HG03439 (cell line): ENCODE results near the gene IFITM5.
"Not testable (repeated sequence)": the region's sequence is repeated elsewhere in the genome, so short reads cannot be mapped to it uniquely, and the experiment has no call there.

Experiments used
- ATAC-seq: cut with Tn5 transposase; IDR thresholded peaks from one replicate; pipeline ENCODE4 v1.9.1; 2021; ENCODE audit warnings: mild to moderate bottlenecking, moderate library complexity; ENCODE audit not compliant: unreplicated experiment

IFITM5 gene

DNA sequence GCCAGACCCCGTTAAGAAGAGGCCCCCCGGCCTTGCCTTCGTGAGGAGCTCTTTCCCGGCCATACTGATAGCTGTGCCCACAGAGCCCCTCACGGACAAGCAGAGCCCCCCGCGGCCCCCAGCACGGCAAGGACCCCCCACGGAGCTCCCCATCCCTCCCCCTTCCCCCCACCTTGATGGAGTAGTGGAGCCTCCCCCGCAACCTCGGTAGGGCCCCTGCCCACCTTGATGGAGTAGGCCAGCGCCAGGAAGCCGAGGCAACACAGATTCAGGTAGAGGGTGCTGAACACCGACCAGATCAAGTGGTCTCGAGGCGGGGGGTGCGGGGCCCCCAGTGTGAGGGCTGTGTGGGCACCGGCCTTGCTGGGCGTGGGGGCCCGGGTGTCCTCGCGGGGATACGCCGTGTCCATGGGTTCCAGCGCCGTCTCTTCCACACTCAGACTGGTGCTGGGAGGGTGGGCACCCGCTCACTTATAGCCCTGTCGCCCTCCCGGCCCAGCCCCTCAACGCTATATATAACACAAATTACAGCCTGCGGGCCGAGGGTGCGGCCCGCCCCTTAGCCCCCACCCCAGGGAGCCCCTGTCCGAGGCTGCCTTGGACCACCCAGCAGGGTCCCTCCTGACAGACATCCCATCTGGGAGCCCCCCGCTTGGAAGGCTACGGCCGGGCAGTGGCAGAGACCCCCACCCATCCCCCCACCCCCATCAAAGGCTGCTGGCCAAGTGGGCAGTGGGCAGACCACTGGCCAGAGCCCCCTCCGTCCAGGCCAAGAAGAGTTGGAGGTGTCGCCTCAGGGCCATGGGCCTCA lies at the start of gene IFITM5:
Gene IFITM5 (minus strand): TSS at position 446 of the 811 bp plus-strand sequence. CDS start 36 bp downstream, at position 410.
- ATAC-seq, result no peak

DNA sequence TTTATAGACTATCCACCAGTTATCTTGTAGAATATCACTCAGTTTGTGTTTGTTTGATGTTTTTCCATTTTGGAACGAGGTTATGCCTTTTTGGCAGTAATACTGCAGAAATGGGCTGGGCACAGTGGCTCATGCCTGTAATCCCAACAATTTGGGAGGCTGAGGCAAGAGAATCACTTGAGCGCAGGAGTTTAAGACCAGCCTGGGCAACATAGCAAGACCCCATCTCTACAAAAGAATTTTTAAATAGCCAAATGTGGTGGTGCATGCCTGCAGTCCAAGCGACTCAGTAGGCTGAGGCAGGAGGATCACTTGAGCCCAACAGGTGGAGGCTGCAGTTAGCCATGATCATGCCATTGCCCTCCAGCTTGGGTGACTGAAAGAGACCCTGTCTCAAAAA lies 47.2 kb upstream of the IFITM5 start:
- no peak for ATAC-seq

DNA sequence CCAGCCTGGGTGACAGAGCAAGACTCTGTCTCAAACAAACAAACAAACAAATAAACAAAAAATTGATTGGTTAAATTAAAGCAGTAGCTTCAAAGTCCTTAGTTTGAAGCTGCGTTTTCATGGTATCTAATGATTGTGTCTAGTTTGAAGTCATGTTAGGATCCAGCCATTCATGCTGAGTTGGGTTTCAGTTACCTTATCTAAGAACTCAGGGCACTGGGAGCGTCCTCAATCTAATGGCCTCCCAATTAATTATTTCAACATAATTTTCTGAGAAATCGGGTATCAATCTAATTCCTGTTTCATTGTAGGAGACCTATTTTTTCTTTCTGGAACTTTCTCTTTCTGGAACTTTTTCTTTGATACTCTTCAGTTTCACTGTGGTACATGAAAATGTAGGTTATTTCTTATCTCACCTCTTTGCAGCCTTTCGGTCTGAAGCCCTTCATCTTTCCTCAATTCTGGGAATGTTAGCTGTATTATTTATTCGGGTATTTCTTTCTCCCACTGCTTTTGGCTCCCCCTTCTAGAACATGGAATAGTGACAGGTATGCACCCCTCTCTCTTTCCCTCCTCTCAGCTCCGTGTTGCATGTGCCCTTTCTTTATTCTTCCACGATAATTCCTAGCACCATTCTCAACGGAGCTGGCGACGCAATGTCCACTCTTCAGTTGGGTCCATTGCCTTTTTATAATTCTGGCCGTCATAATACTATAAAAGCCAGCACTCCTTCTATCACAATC lies 45.7 kb upstream of the IFITM5 start:
- ATAC-seq, result no peak

DNA sequence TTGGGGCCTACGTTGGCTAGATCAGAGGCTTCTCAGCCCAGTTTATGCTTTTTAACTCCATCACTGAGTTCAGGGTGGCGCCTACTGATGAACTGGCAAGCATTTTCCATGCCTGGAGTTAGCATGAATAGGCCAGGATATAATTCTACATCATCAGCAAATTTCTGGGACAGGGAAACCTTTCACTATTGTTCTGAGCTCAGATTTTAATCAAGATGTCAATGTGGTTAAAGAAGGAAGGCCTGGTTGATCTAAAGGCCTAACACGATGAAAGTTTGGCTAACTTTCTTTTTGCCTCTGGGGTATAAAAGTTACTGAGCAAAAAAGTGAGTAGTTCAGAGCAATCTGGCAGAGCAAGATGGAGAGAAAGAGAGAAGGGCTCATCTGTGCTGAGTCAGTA lies 43.0 kb upstream of the IFITM5 start:
- no peak for ATAC-seq

DNA sequence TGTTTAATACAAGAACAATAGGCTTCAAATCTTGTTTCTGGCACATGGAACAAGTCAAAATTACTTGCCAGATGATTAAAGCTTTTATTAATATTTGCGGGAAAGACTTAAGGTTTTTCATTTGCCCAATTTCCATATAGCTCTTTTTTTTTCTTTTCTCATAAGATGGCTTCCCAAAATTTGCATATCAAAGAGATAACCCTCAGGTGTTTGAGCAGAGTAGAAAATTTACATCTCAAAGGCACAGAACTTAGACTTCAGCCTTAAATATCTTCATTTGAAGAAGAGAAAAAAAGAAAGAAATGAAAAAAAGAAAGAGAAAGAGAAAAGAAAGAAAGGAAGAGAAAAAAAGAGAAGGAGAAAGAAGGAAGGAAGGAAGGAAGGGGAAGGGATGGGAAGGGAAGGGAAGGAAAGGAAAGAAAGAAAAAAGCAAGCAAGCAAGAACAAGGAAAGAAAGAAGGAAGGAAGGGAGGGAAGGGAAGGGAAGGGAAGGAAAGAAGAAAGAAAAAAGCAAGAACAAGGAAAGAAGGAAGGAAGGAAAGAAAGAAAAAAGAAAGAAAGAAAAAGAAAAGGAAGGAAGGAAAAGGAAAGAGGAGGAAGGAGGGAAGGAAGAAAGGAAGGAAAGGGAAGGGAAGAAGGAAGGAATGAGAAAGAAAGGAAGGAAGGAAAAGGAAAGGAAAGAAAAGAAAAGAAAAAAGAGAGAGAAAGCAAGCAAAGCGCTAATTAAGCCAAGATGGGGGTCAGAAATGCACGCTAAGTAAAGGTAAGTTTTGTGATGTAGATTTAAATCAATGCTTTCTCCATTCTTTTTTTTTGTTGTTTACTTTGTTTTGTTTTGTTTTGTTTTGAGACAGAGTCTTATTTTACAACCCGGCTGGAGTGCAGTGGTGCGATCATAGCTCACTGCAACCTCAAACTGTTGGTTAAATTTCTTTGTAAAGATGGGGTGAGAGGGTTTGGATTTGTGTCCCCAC lies 41.5 kb upstream of the IFITM5 start:
- ATAC-seq, result no peak

DNA sequence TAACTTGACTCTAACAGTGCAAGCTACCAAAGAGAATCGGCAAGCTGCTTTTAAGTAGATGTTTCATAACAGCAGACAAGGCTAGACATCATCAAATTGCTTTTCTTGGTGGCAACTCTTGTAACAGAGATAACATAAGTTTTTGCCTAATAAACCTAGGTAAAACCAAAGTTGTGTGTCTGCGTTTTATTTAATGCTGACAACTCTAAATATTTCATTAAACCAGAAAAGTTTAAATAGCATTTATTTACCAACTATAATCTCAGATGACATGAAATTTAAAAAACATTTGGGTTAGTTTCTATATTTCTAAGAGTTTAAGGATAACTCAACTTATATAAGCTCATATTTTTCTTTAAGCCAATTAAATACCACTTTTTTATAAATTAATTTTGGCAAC lies 40.6 kb upstream of the IFITM5 start:
- no peak for ATAC-seq

DNA sequence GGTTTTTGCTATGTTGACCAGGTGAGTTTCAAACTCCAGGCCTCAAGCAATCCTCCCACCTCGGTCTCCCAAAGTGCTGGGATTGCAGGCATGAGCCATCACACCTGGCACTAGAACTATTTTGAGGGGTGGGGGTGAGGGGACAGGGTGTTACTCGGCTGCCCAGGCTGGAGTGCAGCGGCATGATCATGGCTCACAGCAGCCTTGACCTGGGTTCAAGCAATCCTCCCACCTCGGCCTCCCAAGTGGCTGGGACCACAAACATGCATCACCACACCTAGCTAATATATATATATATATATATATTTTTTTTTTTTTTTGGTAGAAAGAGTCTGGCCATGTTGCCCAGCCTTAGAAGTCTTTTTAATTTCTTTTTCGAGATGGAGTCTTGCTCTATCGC lies 38.4 kb upstream of the IFITM5 start:
- ATAC-seq, result no peak

DNA sequence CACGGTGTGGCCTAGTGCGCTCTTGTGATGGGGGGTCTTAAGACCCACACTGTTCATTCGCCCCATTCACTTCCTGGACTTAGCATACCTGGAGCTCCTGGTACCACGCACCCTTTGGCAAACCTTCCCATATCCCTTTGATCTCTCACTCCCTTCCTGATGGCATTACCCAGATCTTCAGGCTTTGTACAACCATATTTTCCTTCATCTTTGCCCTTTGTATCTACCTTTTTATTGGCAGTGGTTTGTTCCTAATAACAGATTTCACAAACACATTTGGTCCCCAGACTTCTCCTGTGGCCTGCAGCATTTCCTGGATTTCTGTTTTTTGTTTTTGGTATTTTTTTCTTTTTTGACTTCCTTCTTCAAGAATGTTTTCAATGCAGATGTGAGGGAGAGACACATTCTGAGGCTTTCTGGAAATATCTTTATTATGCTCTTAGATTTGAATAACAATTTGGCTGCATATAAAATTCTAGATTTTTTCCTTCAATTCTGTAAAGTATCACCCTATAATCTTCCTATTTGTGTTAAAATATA lies 37.4 kb upstream of the IFITM5 start:
- no peak for ATAC-seq

DNA sequence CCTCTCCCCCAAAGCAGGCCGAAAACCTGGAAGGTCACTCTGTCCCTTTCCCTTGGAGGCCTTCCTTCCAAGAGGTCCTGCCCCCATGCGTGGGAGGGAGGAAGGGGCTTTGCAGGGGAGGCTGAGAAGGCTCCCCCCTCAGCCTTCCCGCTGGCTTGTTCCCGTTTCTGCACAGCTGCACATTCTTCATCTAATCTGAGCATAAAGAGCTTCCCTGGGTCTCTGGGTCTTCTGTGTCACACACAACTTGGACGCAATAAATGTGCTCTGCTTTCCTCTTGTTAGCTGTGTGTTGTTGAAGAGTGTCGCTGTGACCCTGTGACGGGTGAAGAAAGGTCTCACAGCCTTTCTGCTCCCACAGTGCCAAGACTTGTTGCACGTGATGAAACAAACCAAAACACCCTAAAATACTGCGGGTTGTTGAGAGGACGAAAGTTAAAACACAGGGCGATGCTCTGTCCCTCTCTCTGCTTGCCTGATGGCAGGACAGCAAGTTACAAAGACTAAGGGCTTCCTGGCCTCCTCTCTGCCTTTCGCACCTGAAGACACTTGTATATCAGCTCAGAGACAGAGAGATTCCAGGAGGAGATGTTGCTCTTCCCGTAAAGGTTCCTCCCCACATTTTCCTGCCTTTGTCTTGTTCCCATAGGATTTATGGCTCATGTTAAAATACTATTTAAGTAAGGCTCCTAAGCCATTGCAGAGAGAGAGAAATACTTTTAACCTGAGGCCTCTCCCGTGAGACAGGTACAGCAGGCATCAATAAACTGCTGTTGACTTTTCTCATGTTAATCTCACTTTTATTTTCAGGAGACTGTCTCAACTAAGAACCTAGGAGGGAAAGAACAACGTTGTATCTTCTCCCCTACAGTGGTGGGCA lies 36.7 kb upstream of the IFITM5 start:
- ATAC-seq, result no peak

DNA sequence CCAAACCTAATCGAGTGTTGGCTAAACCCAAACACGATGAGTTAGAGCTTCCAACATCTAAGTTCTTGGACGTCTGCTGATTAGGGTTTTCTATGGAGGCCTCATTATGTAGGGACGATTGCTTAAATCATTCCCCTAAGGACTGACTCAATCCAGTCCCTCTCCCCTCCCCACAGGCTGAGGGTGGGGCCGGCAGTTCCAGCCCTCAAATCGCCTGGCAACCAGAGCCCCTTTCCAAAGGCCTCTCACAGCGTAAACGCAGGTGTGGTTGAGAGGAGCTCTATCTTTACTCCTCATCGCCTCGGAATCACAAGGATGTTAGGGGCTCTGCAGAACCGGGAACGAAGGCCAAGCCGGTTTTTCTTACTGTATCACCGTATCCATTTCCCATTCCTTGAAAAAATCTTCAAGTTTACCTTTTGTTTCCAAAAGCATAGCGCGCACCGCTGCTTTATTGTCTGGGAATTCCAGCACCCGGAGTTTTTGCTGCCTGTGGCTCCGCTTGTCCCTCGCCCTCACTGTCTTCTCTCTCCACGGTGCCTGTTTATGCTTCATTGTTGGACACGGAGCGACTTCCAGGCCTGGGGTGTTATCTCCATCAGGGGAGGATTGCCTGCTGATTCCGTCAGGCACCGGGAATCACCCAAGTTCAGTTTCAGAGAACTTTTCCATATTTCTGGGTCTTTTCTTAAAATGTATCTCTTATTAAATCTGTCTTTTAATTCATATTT lies 35.1 kb upstream of the IFITM5 start:
- no peak for ATAC-seq

DNA sequence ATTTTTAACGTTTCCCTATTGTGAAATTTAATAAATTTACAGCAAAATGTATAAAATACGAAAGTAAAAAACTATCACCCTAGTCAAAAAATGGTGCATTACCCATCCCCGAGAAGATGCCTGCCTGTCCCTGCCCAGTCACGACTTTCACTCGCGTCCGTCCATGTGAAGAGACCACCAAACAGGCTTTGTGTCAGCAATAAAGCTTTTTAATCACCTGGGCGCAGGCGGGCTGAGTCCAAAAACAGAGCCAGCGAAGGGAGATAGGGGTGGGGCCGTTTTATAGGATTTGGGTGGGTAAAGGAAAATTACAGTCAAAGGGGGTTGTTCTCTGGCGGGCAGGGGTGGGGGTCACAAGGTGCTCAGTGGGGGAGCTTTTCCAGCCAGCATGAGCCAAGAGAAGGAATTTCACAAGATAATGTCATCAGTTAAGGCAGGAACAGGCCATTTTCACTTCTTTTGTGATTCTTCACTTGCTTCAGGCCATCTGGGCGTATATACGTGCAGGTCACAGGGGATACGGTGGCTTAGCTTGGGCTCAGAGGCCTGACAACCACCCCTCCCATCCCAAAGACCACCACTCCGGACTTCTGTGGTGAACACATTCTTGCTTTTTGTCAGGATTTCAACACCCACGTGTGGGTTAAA lies 34.4 kb upstream of the IFITM5 start:
- not testable (repeated sequence) for ATAC-seq

DNA sequence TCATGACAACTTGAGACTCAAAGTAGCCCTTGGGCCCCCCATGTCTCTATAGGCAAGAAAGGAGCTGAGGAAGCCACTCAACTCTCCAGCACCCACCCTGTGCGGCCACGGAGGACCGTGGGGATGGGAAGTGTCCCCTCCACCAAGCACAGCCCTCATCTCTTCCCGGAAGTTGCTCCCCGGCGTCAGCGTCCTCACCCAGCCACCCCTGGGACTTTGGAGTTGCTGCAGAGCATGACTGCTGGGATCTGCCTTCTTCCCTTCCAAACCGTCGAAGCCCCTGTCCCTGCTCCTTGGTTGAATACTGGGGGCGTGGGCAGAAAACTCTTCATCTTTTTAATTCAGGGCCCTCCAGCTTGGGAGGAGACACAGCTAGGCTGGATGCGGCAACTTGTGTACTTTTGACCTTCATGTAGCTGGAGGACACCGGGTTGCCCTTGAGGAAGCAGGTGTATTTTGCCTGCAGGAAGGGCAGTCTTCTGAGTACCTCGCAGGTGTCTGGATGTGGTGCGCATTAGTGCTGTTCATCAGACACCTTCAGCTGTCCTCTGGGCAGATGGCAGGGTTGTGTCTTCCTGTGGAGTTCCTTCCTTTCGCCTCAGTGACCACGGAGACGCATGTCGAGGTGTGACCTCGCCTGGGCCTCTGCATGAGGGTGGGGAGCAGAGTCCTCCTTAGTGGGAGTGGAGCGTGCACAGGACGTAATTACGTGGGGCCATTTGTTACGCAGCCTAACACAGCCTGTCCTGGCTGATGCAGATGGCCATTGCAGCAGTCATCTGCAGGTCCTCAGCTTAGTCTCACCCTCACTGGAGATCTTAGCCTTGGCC lies 33.5 kb upstream of the IFITM5 start:
- no peak for ATAC-seq

DNA sequence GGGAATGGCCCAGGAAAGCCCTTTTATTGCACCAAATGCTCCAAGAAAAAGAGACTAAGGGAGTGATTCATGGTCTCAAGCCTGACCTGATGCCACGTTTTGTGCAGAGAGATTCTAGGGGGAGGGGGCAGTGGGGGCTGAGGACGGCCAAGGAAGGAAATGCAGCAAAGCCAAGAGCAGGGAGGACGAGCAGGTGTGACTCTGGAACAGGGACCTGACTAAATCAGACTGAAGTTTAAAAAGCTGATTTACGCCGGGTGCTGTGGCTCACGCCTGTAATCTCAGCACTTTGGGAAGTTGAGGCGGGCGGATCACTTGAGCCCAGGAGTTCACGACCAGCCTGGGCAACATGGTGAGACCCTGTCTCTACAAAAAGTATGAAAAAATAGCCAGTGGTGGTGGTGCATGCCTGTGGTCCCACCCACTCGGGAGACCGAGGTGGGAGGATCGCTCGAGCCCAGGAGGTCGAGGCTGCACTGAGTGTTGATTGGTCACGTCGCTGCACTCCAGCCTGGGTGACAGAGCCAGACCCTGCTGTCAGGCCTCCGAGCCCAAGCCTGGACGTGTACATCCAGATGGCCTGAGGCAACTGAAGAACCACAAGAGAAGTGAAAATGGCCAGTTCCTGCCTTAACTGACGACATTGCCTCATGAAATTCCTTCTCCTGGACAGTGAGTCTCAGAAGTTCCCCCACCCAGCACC lies 32.2 kb upstream of the IFITM5 start:
- no peak for ATAC-seq

DNA sequence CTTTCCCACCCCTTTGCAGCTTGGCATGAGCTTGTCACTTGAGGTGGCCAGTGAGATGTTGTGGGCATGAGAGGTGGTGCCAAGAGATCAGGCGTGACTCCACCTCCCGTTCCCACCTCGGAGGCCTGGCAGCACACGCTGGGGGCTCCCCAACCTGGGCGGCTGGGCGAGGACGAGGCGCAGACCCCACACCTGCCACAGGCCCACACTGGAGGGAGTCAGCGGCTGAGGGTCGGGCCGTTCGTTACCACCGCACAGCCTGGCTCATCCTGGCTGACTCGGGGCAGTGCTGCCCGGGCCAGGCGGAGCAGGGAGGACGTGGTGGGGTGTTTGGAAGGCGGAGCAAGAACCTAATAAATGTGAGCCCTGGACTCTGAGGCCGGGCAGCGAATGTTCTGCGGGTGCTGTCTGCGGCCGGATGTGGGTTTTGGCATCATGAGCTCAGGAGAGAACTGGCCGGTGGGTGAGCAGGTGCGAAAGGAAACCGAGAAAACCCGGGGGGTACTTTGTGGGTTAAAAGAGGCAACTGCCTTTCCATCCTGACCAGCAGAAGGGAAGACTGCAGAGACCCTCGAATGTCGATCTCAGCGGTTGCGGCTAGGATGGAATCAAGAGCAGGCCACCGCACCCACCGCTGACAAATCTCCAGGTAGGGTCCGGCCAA lies 31.5 kb upstream of the IFITM5 start:
- no peak for ATAC-seq

DNA sequence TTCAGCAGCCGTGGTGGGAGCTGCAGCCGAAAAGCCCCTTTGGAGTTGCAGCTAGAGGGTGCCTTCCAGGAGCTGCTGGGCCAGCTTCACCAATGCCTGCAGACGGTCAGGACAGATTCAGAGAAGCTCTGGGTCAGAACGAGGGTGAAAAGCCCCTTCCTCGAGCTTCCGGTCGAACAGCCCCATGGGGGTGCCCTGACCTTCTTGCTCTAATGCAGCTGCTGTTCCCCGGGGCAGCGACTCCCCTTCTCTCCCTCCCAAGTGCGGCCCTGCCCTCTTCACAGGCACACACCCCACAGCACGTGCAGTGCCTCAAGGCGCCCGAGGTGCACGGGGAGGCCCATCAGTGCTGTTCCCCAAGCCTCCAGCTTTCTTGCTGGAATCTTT lies 31.0 kb upstream of the IFITM5 start:
- no peak for ATAC-seq

DNA sequence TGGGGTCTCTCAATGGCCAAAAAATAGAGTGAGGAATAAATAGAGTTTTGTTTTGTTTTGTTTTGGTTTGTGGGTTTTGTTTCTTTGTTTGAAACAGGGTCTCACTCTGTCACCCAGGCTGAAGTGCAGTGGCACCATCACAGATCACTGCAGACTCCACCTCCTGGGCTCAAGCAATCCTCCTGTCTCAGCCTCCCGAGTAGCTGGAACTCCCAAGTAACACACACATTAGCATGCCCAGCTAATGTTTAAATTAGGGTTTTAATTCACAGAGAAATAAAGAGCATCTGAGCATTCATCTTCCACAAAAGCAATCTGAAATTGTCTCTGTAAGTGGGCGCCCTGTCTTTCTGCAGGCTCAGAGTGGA lies 30.5 kb upstream of the IFITM5 start:
- no peak for ATAC-seq
